ENCODE results near the gene GPRC5A. TPM values are rescaled to one million over a fixed set of nuclear protein-coding genes. Genes with fewer than 3 reads are reported as not detected.

GPRC5A gene
- total RNA-seq, 4 donors from 2014 or later, result 11.3 to 284 (median 88.4) TPM

- no peak for DNase-seq (ENCODE audit: low spot score)
- no peak for ATAC-seq (ENCODE audit: low FRiP score)
- TF ChIP-seq CTCF (IDR thresholded peaks at IDR 0.05), result no peak
Observed at GRCh38 chr12:12877781-12878455, 13.4 kb upstream of the GPRC5A start.

DNA sequence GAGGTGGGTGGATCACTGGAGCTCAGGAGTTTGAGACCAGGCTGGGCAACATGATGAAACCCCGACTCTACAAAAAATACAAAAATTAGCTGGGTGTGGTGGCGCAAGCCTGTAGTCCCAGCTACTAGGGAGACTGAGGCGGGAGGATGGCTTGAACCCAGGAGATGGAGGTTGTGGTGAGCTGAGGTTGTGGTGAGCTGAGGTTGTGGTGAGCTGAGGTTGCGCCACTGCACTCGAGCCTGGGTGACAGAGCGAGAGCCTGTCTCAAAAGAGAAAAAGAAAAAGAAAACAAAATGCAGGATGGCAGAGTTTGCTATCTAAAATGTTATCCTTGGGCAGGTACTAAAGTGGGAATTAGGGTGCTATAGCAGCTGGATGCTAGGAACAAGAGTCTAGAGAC, 10.8 kb upstream of the GPRC5A start:
- ATAC-seq (ENCODE audit: low FRiP score), result no peak
- no peak for TF ChIP-seq CTCF (IDR thresholded peaks at IDR 0.05)
- no peak for DNase-seq (ENCODE audit: low spot score)

GRCh38 chr12:12881151-12881909, 10.0 kb upstream of the GPRC5A start:
- TF ChIP-seq CTCF (IDR thresholded peaks at IDR 0.05), result no peak
- ATAC-seq (ENCODE audit: low FRiP score) (no peak), DNase-seq (ENCODE audit: low spot score) (no peak)

- ATAC-seq (ENCODE audit: low FRiP score), result no peak
- no peak for DNase-seq (ENCODE audit: low spot score)
- no peak for TF ChIP-seq CTCF (IDR thresholded peaks at IDR 0.05)
Observed at GRCh38 chr12:12882288-12882687, 9.1 kb upstream of the GPRC5A start.

- TF ChIP-seq CTCF (IDR thresholded peaks at IDR 0.05), result no peak
- DNase-seq (ENCODE audit: low spot score) (no peak), ATAC-seq (ENCODE audit: low FRiP score) (peak; percentile 29)
Observed at GRCh38 chr12:12883369-12884001, 7.9 kb upstream of the GPRC5A start.

GRCh38 chr12:12885096-12885792, 6.1 kb upstream of the GPRC5A start:
- TF ChIP-seq CTCF (IDR thresholded peaks at IDR 0.05), result no peak
- DNase-seq (ENCODE audit: low spot score) (no peak), ATAC-seq (ENCODE audit: low FRiP score) (no peak)
